ENCODE measurements around the gene GPR78. TPM values are rescaled to one million over a fixed set of nuclear protein-coding genes. Genes with fewer than 3 reads are reported as not detected.

Gene GPR78
- total RNA-seq, 2 donors from 2014 or later, result 3.7 to 8.1 TPM

- Mint-ChIP-seq H3K27ac (peak overlapping the region; percentile 93), H3K4me3 (peak overlapping the region; percentile 7), H3K27me3 (ENCODE audit: insufficient read depth) (no peaks in the 10 kb centered on the region), H3K4me1 (peaks cover 34% of the 10 kb centered on the region), H3K36me3 (ENCODE audit: low read depth) (no peaks in the 10 kb centered on the region), H3K9me3 (peaks cover 6% of the 10 kb centered on the region)
- peak overlapping the region; percentile 45 for H3K9ac ChIP-seq (ENCODE audit: extremely low read depth, low read length, poor library complexity, severe bottlenecking)
- no peak overlapping the region for H3K27ac ChIP-seq (ENCODE audit: low read depth, low read length)
- peaks cover 4% of the 10 kb centered on the region for H3K36me3 ChIP-seq (ENCODE audit: control insufficient read depth, insufficient read depth, low read length)
- 27 to 31% methylated on average over 2 to 5 of the region's 5 CpGs for WGBS, 2 experiments (ENCODE audit: insufficient coverage in 1 of 2, insufficient read length in 1 of 2)
- H3K27me3 ChIP-seq (ENCODE audit: control insufficient read depth, insufficient read depth, low read length, poor library complexity, severe bottlenecking), result no peaks in the 10 kb centered on the region
- no peaks in the 10 kb centered on the region for H3K9me3 ChIP-seq (ENCODE audit: control insufficient read depth, low read length)
- TF ChIP-seq, protein P1, sequence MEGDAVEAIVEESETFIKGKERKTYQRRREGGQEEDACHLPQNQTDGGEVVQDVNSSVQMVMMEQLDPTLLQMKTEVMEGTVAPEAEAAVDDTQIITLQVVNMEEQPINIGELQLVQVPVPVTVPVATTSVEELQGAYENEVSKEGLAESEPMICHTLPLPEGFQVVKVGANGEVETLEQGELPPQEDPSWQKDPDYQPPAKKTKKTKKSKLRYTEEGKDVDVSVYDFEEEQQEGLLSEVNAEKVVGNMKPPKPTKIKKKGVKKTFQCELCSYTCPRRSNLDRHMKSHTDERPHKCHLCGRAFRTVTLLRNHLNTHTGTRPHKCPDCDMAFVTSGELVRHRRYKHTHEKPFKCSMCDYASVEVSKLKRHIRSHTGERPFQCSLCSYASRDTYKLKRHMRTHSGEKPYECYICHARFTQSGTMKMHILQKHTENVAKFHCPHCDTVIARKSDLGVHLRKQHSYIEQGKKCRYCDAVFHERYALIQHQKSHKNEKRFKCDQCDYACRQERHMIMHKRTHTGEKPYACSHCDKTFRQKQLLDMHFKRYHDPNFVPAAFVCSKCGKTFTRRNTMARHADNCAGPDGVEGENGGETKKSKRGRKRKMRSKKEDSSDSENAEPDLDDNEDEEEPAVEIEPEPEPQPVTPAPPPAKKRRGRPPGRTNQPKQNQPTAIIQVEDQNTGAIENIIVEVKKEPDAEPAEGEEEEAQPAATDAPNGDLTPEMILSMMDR (conservative IDR thresholded peaks at IDR 0.05), result no peak
- peak overlapping the region; percentile 52 for H3K4me3 ChIP-seq (ENCODE audit: low read length)
- peak; percentile 79 for DNase-seq
- peaks cover 4% of the 10 kb centered on the region for H3K4me1 ChIP-seq (ENCODE audit: control insufficient read depth, insufficient read depth, low read length)
Observed at GRCh38 chr4:8568068-8568668, 12.0 kb upstream of the GPR78 start.

DNA sequence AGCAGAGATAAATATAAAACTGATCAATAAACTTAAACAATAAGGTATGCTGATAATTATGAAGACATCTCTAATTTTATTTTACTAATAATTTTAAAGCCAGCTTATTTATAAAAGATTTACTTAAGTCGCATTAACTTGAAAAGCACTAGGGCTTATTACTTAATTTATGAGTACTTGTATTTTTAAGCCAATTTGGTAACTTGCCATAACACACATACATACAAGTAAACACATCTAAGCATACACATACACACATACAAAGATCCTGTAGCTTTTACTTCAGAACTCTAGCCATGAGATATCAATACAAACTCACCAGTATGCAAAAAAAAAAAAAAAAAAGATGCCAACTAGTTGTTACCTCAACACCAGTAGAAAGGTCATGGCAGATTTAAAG is 10.0 kb upstream of the GPR78 start:
- WGBS, 2 experiments (ENCODE audit: insufficient coverage in 1 of 2, insufficient read length in 1 of 2), result 100% methylated on average over 1 of the region's 1 CpG; no CpG with 5 or more reads in 1 of the 2 experiments
- Histone ChIP-seq H3K27ac (ENCODE audit: low read depth, low read length) (no peak overlapping the region), H3K9ac (ENCODE audit: extremely low read depth, low read length, poor library complexity, severe bottlenecking) (no peak overlapping the region), H3K27me3 (ENCODE audit: control insufficient read depth, insufficient read depth, low read length, poor library complexity, severe bottlenecking) (no peaks in the 10 kb centered on the region), H3K36me3 (ENCODE audit: control insufficient read depth, insufficient read depth, low read length) (peaks cover 4% of the 10 kb centered on the region), H3K9me3 (ENCODE audit: control insufficient read depth, low read length) (no peaks in the 10 kb centered on the region), H3K4me3 (ENCODE audit: low read length) (no peak overlapping the region), H3K4me1 (ENCODE audit: control insufficient read depth, insufficient read depth, low read length) (peaks cover 4% of the 10 kb centered on the region)
- Mint-ChIP-seq H3K27me3 (ENCODE audit: insufficient read depth) (no peaks in the 10 kb centered on the region), H3K27ac (no peak overlapping the region), H3K9me3 (peaks cover 6% of the 10 kb centered on the region), H3K4me3 (no peak overlapping the region), H3K4me1 (peaks cover 28% of the 10 kb centered on the region), H3K36me3 (ENCODE audit: low read depth) (no peaks in the 10 kb centered on the region)
- TF ChIP-seq, protein P1 (conservative IDR thresholded peaks at IDR 0.05), result no peak
- DNase-seq, result no peak

DNA sequence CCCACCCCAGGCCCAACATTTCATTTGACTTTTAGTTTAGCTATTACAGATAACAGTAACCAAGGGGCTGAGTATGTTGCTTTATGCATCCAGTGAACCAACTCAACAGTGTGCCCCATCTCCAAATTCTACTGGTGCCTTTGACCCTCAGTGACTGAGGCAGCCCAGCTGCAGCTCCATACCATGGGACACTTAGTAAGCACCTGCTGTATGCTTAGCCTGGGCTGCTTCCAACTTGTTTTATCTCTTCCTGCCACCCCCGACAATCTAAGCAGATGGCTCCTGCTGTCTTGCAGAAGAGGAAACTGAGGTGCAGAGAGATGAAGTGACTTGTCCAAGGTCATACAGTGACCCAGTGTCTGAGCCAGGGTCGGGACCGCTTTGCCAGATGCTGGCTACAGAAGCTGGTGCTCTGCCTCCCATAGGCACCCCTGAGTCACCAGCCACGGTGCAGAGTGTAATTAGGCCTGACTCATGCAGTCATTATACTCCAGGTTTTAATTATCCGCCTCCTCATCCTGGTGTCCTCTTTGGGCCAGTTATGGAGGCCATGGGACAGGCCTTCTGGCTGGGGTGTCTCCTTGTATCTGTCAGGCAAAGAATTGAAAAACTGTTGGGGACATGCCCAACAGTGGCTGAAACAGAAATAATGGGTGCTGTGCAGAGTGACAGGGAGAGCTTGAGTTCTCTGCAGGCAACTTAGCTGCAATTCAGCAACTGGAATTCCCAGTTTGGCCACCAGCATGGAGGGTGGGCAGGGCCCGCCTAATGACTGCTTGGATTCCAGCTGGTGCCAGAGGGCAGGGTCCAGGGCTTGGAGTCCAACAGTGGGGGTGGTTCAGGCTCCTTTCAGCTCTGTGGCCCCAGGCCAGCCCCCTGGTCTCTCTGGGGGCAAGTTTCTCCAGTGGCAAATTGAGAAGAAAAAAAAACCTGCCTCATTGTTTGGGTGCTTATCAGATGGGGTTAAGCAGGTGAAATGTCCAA is 8.2 kb upstream of the GPR78 start:
- H3K27ac Mint-ChIP-seq, result no peak overlapping the region

More for the DNA sequence above, 8.2 kb upstream of the GPR78 start:
- TF ChIP-seq, protein P1 (conservative IDR thresholded peaks at IDR 0.05), result no peak
- Mint-ChIP-seq H3K36me3 (ENCODE audit: low read depth) (no peaks in the 10 kb centered on the region), H3K27me3 (ENCODE audit: insufficient read depth) (peaks cover 2% of the 10 kb centered on the region), H3K4me3 (no peak overlapping the region), H3K4me1 (peaks cover 31% of the 10 kb centered on the region), H3K9me3 (peaks cover 6% of the 10 kb centered on the region)
- H3K36me3 ChIP-seq (ENCODE audit: control insufficient read depth, insufficient read depth, low read length), result peaks cover 4% of the 10 kb centered on the region
- H3K4me3 ChIP-seq (ENCODE audit: low read length), result no peak overlapping the region
- H3K9me3 ChIP-seq (ENCODE audit: control insufficient read depth, low read length), result no peaks in the 10 kb centered on the region
- H3K4me1 ChIP-seq (ENCODE audit: control insufficient read depth, insufficient read depth, low read length), result peaks cover 5% of the 10 kb centered on the region
- no peak overlapping the region for H3K9ac ChIP-seq (ENCODE audit: extremely low read depth, low read length, poor library complexity, severe bottlenecking)
- no peak overlapping the region for H3K27ac ChIP-seq (ENCODE audit: low read depth, low read length)
- no peaks in the 10 kb centered on the region for H3K27me3 ChIP-seq (ENCODE audit: control insufficient read depth, insufficient read depth, low read length, poor library complexity, severe bottlenecking)
- DNase-seq, result no peak
- 89% methylated on average over 3 to 6 of the region's 6 CpGs for WGBS, 2 experiments (ENCODE audit: insufficient coverage in 1 of 2, insufficient read length in 1 of 2)

All from endodermal cell (in vitro differentiated cells).